Measurements from ENCODE around the gene TTC39C.

TTC39C gene

DNA sequence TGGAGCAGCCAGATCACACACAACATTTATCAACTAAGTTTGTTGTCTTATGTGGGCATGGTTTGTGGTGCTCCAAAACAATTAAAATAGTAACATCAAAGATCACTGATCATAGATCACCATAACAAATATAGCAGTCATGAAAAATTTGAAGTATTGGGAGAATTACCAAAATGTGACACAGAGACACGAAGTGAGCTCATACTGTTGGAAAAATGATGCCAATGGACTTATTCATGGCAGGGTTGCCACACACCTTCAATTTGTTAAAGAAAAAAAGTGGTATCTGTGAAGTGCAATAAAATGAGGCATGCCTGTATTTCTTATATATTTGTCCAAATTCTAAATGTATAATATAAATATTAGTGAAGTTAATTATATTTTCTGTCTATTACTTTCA, 81.4 kb downstream of the TTC39C start:
- DNase-seq (ENCODE audit: insufficient read length, low spot score) (no peak), FAIRE-seq (no peak)
- TF ChIP-seq, protein P1, sequence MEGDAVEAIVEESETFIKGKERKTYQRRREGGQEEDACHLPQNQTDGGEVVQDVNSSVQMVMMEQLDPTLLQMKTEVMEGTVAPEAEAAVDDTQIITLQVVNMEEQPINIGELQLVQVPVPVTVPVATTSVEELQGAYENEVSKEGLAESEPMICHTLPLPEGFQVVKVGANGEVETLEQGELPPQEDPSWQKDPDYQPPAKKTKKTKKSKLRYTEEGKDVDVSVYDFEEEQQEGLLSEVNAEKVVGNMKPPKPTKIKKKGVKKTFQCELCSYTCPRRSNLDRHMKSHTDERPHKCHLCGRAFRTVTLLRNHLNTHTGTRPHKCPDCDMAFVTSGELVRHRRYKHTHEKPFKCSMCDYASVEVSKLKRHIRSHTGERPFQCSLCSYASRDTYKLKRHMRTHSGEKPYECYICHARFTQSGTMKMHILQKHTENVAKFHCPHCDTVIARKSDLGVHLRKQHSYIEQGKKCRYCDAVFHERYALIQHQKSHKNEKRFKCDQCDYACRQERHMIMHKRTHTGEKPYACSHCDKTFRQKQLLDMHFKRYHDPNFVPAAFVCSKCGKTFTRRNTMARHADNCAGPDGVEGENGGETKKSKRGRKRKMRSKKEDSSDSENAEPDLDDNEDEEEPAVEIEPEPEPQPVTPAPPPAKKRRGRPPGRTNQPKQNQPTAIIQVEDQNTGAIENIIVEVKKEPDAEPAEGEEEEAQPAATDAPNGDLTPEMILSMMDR (IDR thresholded peaks at IDR 0.05; ENCODE audit: insufficient read depth, missing control alignments) = no peak

DNA sequence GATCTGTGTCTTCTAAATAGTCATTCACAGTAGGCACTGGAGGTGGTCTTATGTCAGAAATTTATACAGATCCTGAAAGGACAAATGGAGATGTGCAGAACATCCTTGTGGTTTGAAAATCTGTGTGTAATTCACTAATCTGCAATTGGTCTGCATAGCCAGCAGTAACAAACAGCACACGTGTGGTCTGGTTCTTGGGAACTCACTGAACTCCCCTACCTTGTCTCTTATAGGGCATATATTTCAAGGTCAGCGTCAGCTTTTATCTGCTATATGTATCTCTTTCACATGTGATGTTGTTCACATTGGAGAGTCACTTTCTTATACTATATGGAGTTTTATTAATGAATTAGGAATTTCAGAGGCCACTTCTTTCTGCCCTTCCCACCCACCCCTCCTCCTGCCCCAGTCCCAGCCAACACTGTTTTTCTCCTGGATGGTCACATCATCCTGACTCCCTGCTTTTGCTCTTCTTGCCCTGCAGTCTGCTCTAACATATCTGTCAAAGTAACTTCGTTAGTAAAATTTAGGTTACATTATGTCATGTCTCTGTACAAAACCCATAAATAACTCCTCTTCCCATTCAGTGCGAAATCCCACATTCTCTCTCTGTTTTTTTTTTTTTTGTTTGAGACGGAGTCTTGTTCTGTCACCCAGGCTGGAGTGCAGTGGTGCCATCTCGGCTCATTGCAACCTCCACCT, 88.9 kb downstream of the TTC39C start:
- TF ChIP-seq, protein P1 (IDR thresholded peaks at IDR 0.05; ENCODE audit: insufficient read depth, missing control alignments) = no peak
- no peak for DNase-seq (ENCODE audit: insufficient read length, low spot score)
- FAIRE-seq = no peak

DNA sequence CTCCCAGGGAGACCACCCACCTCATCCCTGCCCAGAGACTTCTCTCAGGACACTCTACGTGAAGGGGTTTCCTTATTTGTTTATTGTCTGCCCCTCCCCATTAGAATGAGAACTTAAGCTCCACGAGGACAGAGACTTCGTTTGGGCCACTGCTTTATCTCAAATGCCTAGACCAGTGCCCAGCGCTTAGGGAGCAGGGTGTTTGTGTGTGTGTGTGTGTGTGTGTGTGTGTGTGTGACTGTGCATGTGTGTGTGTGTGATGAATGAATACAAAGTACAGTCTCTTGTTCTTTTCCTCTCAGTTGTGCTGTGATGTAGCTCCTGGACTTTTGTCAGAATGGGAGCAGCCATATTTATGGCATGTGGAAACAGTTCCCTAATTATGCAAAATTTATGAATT, 89.9 kb downstream of the TTC39C start:
- FAIRE-seq (no peak), DNase-seq (ENCODE audit: insufficient read length, low spot score) (no peak)
- TF ChIP-seq, protein P1 (IDR thresholded peaks at IDR 0.05; ENCODE audit: insufficient read depth, missing control alignments) = no peak

DNA sequence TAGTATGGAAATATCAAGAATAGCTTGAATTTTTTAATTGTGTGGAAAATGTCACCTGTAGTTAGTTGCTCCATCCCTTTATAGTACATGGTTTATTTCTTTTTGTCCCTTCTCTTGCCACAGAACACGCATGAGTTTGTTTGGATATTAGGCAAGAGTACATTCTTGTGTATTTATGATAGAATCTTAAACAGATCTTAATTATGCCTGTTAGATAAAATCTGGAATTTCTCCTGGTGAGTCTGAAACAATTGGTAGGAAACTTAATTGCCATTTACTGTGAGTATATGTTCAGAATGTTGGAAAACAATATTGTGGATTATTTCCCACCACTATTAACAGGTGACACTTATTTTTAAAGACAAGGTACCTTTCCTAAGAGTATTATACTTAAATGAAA, 94.1 kb downstream of the TTC39C start:
- TF ChIP-seq, protein P1 (IDR thresholded peaks at IDR 0.05; ENCODE audit: insufficient read depth, missing control alignments) = no peak
- no peak for FAIRE-seq
- no peak for DNase-seq (ENCODE audit: insufficient read length, low spot score)

DNA sequence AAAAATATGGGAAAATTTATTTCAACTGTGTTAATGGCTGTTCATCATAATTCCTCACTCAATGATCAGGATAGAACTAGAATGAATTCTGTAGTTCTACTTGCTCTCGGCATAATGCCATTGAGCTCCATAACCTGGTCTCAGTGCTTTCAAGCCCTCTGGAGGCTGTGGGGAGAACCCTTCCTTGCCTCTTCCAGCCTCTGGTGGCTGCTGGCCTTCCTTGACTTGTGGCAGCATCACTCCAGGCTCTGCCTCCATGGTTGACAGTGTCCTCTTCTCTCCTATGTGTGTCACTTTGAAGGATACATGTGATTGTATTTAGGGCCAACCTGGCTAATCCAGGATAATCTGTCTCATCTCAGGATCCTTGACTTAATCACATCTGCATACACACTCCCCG, 97.4 kb downstream of the TTC39C start:
- FAIRE-seq (peak; percentile 96), DNase-seq (ENCODE audit: insufficient read length, low spot score) (peak; percentile 62)
- TF ChIP-seq, protein P1 (IDR thresholded peaks at IDR 0.05; ENCODE audit: insufficient read depth, missing control alignments) = no peak

DNA sequence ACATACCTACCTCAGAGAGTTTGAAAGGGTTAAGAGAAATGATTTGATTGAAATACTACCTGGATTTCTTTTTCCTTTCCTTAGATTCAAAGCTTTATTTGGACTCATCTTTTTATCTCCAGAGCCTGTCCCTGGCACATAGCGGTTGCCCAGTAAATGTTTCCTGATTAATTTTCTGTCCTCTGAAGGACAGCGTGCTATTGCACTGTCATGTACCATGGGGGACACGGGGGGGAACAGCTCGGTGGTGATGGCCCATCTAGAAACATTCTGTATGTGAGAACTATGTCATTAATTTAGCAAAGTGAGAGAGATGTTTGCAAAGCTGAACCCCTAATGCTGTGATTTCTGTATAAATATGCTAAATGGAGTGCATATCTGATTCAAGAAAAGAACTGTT, 97.9 kb downstream of the TTC39C start:
- FAIRE-seq (no peak), DNase-seq (ENCODE audit: insufficient read length, low spot score) (no peak)
- TF ChIP-seq, protein P1 (IDR thresholded peaks at IDR 0.05; ENCODE audit: insufficient read depth, missing control alignments) = no peak

DNA sequence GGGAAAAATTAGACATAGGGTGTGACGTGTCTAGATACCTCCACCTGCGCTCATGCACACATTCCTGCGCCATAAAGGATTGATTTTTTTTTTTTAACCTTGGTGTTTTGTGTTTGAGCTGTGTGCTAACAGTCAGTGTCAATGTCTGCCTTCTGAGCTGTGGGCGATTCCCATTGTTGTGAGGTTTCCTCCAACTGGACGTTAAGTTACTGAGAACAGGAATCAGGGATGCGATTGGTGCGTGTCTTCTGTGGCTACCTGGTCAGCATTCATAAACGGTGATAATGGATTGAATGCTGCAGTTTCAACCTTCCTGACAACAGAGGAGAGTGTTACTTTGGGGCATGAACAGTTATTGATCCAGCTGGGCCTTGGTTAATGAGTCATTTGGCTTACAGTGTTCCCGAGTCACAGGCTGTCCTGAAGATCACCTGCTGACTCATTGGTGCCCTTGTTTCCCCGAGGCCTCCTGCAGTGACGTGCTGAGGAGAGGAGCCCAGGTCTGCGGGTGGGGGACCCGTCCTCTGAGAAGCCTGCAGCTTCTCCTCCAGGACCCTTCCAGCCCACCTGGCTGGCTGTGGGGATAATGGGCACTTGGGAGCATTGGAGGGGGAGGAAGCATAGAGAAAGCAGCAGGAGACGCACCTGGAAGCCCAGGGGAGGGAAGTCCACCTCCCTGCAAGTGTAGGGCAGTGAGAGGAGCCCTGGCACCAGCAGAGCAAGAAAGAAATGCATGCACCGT, 98.5 kb downstream of the TTC39C start:
- no peak for FAIRE-seq

More for the DNA sequence above, 98.5 kb downstream of the TTC39C start:
- no peak for DNase-seq (ENCODE audit: insufficient read length, low spot score)
- TF ChIP-seq, protein P1 (IDR thresholded peaks at IDR 0.05; ENCODE audit: insufficient read depth, missing control alignments) = no peak
